ENCODE data around the gene RING1. TPM values are rescaled to one million over a fixed set of nuclear protein-coding genes. Genes with fewer than 3 reads are reported as not detected.

RING1 gene
- total RNA-seq, 4 donors from 2014 or later: 1.8 to 66.9 (median 30.1) TPM

DNA sequence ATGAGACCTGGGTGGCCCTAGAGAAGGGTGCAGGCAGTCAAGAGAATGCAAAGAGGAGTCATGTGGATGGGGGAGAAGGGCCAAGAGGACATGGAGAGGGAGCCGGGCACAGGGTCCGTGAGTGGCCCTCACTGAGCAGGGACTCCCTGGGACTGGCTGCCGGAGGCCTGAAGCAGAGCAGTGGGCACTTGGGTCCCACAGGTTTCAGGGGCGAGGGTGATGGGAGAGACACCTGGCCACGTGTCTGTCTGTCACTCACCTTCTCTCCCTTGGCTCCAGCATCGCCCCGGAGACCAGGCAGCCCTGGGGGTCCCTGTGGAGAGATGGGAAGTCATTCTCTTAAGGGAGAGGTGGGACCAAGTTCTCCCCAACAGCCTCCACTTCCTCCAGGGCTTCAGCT lies 41.5 kb upstream of the RING1 start:
- Histone ChIP-seq H3K27ac (no peak overlapping the region), H3K36me3 (no peaks in the 10 kb centered on the region), H3K27me3 (no peaks in the 10 kb centered on the region), H3K9me3 (no peaks in the 10 kb centered on the region), H3K4me3 (no peak overlapping the region), H3K4me1 (no peaks in the 10 kb centered on the region)
- no peak for DNase-seq
- no peak for TF ChIP-seq POLR2A (IDR thresholded peaks at IDR 0.05)
- TF ChIP-seq, protein P1, sequence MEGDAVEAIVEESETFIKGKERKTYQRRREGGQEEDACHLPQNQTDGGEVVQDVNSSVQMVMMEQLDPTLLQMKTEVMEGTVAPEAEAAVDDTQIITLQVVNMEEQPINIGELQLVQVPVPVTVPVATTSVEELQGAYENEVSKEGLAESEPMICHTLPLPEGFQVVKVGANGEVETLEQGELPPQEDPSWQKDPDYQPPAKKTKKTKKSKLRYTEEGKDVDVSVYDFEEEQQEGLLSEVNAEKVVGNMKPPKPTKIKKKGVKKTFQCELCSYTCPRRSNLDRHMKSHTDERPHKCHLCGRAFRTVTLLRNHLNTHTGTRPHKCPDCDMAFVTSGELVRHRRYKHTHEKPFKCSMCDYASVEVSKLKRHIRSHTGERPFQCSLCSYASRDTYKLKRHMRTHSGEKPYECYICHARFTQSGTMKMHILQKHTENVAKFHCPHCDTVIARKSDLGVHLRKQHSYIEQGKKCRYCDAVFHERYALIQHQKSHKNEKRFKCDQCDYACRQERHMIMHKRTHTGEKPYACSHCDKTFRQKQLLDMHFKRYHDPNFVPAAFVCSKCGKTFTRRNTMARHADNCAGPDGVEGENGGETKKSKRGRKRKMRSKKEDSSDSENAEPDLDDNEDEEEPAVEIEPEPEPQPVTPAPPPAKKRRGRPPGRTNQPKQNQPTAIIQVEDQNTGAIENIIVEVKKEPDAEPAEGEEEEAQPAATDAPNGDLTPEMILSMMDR (IDR thresholded peaks at IDR 0.05): no peak
- intact Hi-C loops (cut with DNase I; ENCODE audit: low total_unique reads): no loop called here

DNA sequence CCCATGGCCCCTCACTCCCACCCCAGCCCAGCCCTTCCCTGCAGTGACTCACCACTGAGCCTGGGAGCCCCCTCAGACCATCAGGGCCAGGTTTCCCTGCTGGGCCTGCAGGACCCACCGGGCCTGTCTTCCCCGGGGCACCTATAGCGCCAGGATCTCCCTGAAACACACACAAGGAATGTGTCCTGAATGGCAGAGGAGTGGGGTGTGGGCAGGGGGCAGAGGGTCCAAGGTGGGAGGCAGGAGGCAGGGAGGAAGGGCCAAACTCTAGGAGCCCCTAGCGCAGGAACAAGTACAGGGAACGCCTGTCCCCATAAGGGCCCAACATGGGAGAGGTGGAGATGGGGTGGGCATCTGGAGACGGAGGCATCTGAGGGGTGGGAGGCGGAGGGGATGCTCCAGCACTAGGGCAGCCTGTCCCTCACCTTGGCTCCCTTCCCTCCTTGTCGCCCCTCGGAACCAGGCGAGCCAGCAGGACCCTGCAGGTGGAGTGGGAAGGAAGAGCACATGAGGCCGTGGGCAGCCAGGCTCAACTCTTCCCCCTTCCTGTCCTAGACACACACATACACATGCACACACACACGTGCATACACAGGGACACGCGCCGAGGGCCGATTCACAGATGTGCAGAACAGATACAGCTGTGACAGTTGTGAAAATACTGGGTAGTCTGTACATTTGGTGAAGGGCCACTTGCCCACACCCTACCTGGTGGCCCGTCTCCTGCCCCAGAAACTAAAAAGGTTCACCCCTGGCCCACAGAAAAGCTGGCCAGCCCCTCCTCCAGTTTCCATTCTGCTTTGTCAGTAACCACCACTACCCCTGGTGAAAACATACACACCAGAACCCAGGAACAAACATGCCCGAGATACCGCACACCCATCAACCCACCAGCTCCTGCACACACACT lies 40.7 kb upstream of the RING1 start:
- intact Hi-C loops (cut with DNase I; ENCODE audit: low total_unique reads): no loop called here
- Histone ChIP-seq H3K4me3 (no peak overlapping the region), H3K27ac (no peak overlapping the region), H3K36me3 (no peaks in the 10 kb centered on the region), H3K27me3 (no peaks in the 10 kb centered on the region), H3K4me1 (no peaks in the 10 kb centered on the region), H3K9me3 (no peaks in the 10 kb centered on the region)
- DNase-seq: no peak
- TF ChIP-seq, protein P1 (IDR thresholded peaks at IDR 0.05): no peak
- TF ChIP-seq POLR2A (IDR thresholded peaks at IDR 0.05): no peak

DNA sequence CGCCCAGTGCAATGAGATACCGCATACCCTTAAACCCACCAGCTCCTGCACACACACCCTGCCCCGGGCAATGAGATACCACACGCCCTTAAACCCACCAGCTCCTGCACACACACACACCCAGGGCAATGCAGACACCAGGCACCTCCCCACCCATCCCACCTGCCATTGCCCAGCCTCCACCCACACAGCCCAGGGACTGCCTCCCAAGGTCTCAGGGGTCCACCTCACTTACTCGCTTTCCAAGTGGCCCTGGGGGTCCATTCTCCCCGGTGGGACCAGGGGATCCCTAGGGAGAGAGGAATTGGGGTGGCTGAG lies 40.1 kb upstream of the RING1 start:
- intact Hi-C loops (cut with DNase I; ENCODE audit: low total_unique reads): no loop called here
- H3K36me3 ChIP-seq: no peaks in the 10 kb centered on the region
- TF ChIP-seq POLR2A (IDR thresholded peaks at IDR 0.05): no peak
- TF ChIP-seq, protein P1 (IDR thresholded peaks at IDR 0.05): no peak
- DNase-seq: no peak
- H3K27me3 ChIP-seq: no peaks in the 10 kb centered on the region
- no peaks in the 10 kb centered on the region for H3K9me3 ChIP-seq
- no peaks in the 10 kb centered on the region for H3K4me1 ChIP-seq
- H3K27ac ChIP-seq: no peak overlapping the region
- H3K4me3 ChIP-seq: no peak overlapping the region

DNA sequence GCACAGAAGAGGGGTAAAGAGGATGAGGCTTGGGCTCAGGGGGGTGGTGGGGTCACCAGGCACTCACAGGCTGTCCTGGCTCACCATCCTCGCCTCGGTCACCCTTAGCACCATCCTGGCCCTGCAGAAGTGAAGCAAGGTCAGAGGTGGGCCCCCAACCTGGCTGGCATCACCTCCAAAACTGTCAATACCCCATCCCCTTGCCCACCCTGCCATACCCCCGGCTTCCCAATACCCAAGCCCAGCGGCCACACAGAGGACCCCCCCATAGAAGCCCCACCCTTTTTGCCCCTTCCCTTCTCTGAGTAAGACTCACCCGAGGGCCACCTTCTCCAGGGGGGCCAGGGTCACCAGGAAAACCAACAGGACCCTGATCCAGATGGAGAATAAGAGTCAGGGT lies 39.7 kb upstream of the RING1 start:
- H3K27me3 ChIP-seq: no peaks in the 10 kb centered on the region
- no peak overlapping the region for H3K4me3 ChIP-seq
- intact Hi-C loops (cut with DNase I; ENCODE audit: low total_unique reads): no loop called here
- no peak for TF ChIP-seq POLR2A (IDR thresholded peaks at IDR 0.05)
- TF ChIP-seq, protein P1 (IDR thresholded peaks at IDR 0.05): no peak
- no peaks in the 10 kb centered on the region for H3K36me3 ChIP-seq
- no peak overlapping the region for H3K27ac ChIP-seq
- no peaks in the 10 kb centered on the region for H3K4me1 ChIP-seq
- no peak for DNase-seq
- H3K9me3 ChIP-seq: no peaks in the 10 kb centered on the region

DNA sequence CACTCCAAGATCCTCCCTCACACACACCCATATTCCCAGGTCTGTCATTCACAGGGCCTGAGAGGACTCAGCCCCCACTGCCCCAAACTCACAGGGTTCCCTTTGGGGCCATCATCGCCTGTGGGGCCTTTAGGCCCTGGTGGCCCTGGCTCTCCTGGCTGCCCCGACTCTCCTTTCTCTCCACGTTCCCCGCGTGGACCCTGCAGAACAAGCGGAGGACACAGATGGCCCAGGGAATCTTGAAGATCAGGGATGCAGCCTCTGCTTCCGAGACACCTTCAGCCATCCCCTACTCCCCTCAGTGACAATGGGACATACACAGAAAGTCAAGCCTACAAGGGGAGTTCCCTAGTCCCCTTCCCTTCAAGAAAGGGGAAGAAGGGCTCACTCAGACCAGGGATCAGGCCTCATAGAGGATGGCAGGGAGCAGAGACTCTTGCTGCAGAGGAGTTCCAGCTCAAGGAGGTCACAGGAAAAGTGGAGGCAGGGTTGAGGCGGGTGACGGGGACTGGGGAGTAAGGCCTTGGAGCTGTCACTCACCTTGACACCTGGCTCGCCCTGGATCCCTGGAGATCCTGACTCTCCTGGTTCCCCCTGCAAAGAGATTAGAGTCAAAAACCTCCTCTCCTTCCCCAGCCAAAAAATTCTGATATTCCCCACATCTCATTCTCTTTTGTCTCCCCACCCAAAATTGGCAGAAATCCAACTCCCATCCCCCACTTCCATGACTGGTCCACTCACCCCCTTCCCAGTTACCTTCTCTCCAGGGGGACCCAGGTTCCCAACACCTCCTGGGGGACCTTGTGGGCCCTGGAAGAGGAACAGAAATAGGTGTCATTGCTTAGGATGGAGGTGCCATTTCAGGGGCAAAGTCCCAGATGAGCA lies 38.8 kb upstream of the RING1 start:
- no peaks in the 10 kb centered on the region for H3K4me1 ChIP-seq
- H3K4me3 ChIP-seq: no peak overlapping the region
- no peak for DNase-seq
- TF ChIP-seq POLR2A (IDR thresholded peaks at IDR 0.05): no peak
- TF ChIP-seq, protein P1 (IDR thresholded peaks at IDR 0.05): no peak
- no peaks in the 10 kb centered on the region for H3K27me3 ChIP-seq
- H3K36me3 ChIP-seq: no peaks in the 10 kb centered on the region
- intact Hi-C loops (cut with DNase I; ENCODE audit: low total_unique reads): no loop called here
- H3K9me3 ChIP-seq: no peaks in the 10 kb centered on the region
- no peak overlapping the region for H3K27ac ChIP-seq

Measured in uterus (tissue), 4 donors.